SK-N-SH treated with all-trans-retinoic acid at 6 μM for 48 hours (cell line): ENCODE results near the gene RAP2A.

Experiments used
- ATAC-seq: fragments of 200-7000 bp; cut with Tn5 transposase; 3 replicates; pipeline ENCODE4 v1.9.1; 2020; ENCODE audit warnings: mild to moderate bottlenecking, moderate library complexity
- ARNTL ChIP-seq: fragments of 450-650 bp; formaldehyde crosslinking; IDR thresholded peaks from 2 replicates; pipeline ENCODE4 v1.5.0; 2020; ENCODE audit warnings: low read depth, mild to moderate bottlenecking, moderate library complexity, borderline replicate concordance
- BACH2 ChIP-seq: fragments of 250-450 bp; sonication (Bioruptor Pico); IDR thresholded peaks from 2 replicates; pipeline ENCODE4 v1.9.0; 2021; ENCODE audit warnings: mild to moderate bottlenecking, borderline replicate concordance
- CSDC2 ChIP-seq: fragments of 250-450 bp; sonication (Bioruptor Pico); IDR thresholded peaks from 2 replicates; pipeline ENCODE4 v1.5.0; 2020; ENCODE audit warnings: mild to moderate bottlenecking, moderate library complexity
- ESRRG ChIP-seq: fragments of 250-450 bp; sonication (Bioruptor Pico); IDR thresholded peaks from 2 replicates; pipeline ENCODE4 v1.6.1; 2021; ENCODE audit warnings: mild to moderate bottlenecking
- GLIS3 ChIP-seq: fragments of 250-450 bp; sonication (Bioruptor Pico); IDR thresholded peaks from 2 replicates; pipeline ENCODE4 v1.5.0; 2020; ENCODE audit warnings: mild to moderate bottlenecking, moderate library complexity
- ISL1 ChIP-seq: fragments of 250-450 bp; sonication (Bioruptor Pico); IDR thresholded peaks from 2 replicates; pipeline ENCODE4 v2.1.2; 2022; ENCODE audit warnings: mild to moderate bottlenecking, moderate library complexity
- OSR1 ChIP-seq: fragments of 250-450 bp; sonication (Bioruptor Pico); IDR thresholded peaks from 2 replicates; pipeline ENCODE4 v1.8.0; 2022; ENCODE audit warnings: moderate library complexity, mild to moderate bottlenecking, inconsistent platforms
- RARB ChIP-seq: fragments of 250-450 bp; sonication (Bioruptor Pico); IDR thresholded peaks from 2 replicates; pipeline ENCODE4 v1.8.0; 2021; ENCODE audit warnings: mild to moderate bottlenecking, moderate library complexity
- SNAI2 ChIP-seq: fragments of 250-450 bp; sonication (Bioruptor Pico); IDR thresholded peaks from 2 replicates; pipeline ENCODE4 v1.5.0; 2020; ENCODE audit warnings: mild to moderate bottlenecking, moderate library complexity
- TCF4 ChIP-seq: fragments of 250-450 bp; sonication (Bioruptor Pico); IDR thresholded peaks from 2 replicates; pipeline ENCODE4 v1.8.0; 2021; ENCODE audit warnings: mild to moderate bottlenecking, moderate library complexity, borderline replicate concordance
- TOX ChIP-seq: fragments of 250-450 bp; sonication (Bioruptor Pico); IDR thresholded peaks from 2 replicates; pipeline ENCODE4 v1.8.0; 2021; ENCODE audit warnings: mild to moderate bottlenecking, moderate library complexity, borderline replicate concordance
- ZC3H10 ChIP-seq: fragments of 250-450 bp; sonication (Bioruptor Pico); IDR thresholded peaks from 2 replicates; pipeline ENCODE4 v1.5.1; 2021; ENCODE audit warnings: mild to moderate bottlenecking, moderate library complexity
- ZFP3 ChIP-seq: fragments of 250-450 bp; sonication (Bioruptor Pico); IDR thresholded peaks from 2 replicates; pipeline ENCODE4 v1.5.0; 2020; ENCODE audit warnings: mild to moderate bottlenecking, moderate library complexity
- ZFP30 ChIP-seq: fragments of 450-650 bp; formaldehyde crosslinking; IDR thresholded peaks from 2 replicates; pipeline ENCODE4 v1.5.0; 2022; ENCODE audit warnings: mild to moderate bottlenecking, moderate library complexity
- ZNF565 ChIP-seq: fragments of 450-650 bp; formaldehyde crosslinking; conservative IDR thresholded peaks from 2 replicates; pipeline ENCODE4 v1.5.0; 2020; ENCODE audit warnings: low read depth, mild to moderate bottlenecking, moderate library complexity
- ZNF70 ChIP-seq: fragments of 450-650 bp; formaldehyde crosslinking; IDR thresholded peaks from 2 replicates; pipeline ENCODE4 v1.5.0; 2020; ENCODE audit warnings: mild to moderate bottlenecking, moderate library complexity
- ZNF8 ChIP-seq: fragments of 450-650 bp; formaldehyde crosslinking; IDR thresholded peaks from 2 replicates; pipeline ENCODE4 v1.5.0; 2020; ENCODE audit warnings: mild to moderate bottlenecking, moderate library complexity
- TF ChIP-seq, protein P1 (sequence below): fragments of 250-450 bp; sonication (Bioruptor Pico); IDR thresholded peaks from 2 replicates; pipeline ENCODE4 v1.8.0; 2020; ENCODE audit warnings: mild to moderate bottlenecking, moderate library complexity, borderline replicate concordance
- TF ChIP-seq, protein P2 (sequence below): fragments of 250-450 bp; sonication (Bioruptor Pico); IDR thresholded peaks from 2 replicates; pipeline ENCODE4 v1.8.0; 2021; ENCODE audit warnings: low read depth, mild to moderate bottlenecking, moderate library complexity, borderline replicate concordance
- TF ChIP-seq, protein P3 (sequence below): fragments of 250-450 bp; sonication (Bioruptor Pico); IDR thresholded peaks from 2 replicates; pipeline ENCODE4 v1.5.1; 2021; ENCODE audit warnings: mild to moderate bottlenecking, moderate library complexity
- TF ChIP-seq, protein P4 (sequence below): fragments of 250-450 bp; sonication (Bioruptor Pico); IDR thresholded peaks from 2 replicates; pipeline ENCODE4 v1.5.0; 2020; ENCODE audit warnings: mild to moderate bottlenecking, moderate library complexity

Gene RAP2A

DNA sequence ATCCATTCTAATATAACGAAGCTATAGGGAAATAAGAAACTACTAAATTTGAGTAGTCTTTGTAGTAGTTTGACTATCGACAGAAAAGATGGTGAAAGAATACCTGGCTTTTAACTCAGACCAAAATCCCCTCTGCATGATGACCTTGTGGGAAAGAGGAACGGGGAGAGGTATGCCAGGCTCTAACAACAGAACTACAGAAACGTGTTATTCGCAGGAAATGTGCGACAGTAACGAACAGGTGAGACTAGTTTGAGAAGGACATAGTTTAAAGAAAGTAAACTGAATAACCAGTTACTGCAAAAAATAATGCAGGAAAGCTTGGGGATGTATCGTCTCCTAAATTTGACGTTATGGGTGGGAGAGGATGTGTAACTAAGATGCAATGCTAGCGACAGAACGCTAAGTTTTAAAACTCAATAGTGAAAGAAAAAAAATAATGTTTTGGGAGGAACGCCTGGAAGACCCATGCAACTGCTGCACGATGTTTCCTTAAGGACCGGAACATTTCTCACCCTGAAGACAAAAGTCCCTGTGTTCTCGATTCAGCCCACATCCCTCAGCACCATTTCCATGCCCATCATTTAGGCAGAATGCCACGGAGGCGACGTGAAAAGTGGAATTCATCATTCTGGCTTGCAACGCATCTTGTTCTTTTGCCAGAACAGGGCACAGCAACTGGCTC lies 1.6 kb upstream of the RAP2A start:
- TF ChIP-seq, protein P1, sequence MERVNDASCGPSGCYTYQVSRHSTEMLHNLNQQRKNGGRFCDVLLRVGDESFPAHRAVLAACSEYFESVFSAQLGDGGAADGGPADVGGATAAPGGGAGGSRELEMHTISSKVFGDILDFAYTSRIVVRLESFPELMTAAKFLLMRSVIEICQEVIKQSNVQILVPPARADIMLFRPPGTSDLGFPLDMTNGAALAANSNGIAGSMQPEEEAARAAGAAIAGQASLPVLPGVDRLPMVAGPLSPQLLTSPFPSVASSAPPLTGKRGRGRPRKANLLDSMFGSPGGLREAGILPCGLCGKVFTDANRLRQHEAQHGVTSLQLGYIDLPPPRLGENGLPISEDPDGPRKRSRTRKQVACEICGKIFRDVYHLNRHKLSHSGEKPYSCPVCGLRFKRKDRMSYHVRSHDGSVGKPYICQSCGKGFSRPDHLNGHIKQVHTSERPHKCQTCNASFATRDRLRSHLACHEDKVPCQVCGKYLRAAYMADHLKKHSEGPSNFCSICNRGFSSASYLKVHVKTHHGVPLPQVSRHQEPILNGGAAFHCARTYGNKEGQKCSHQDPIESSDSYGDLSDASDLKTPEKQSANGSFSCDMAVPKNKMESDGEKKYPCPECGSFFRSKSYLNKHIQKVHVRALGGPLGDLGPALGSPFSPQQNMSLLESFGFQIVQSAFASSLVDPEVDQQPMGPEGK = no peak
- TF ChIP-seq ZNF70 (CRISPR knock-in tag) (no peak), TOX (no peak), CSDC2 (no peak), ZFP30 (CRISPR knock-in tag) (no peak), ZNF8 (no peak), BACH2 (CRISPR knock-in tag) (no peak), ZNF565 (CRISPR knock-in tag) (no peak), SNAI2 (CRISPR knock-in tag) (no peak), RARB (no peak), OSR1 (no peak), ZFP3 (CRISPR knock-in tag) (no peak), ZC3H10 (CRISPR knock-in tag) (no peak), TCF4 (CRISPR knock-in tag) (no peak), ISL1 (CRISPR knock-in tag) (no peak), ARNTL (CRISPR knock-in tag) (no peak), ESRRG (CRISPR knock-in tag) (no peak)
- TF ChIP-seq, protein P2, sequence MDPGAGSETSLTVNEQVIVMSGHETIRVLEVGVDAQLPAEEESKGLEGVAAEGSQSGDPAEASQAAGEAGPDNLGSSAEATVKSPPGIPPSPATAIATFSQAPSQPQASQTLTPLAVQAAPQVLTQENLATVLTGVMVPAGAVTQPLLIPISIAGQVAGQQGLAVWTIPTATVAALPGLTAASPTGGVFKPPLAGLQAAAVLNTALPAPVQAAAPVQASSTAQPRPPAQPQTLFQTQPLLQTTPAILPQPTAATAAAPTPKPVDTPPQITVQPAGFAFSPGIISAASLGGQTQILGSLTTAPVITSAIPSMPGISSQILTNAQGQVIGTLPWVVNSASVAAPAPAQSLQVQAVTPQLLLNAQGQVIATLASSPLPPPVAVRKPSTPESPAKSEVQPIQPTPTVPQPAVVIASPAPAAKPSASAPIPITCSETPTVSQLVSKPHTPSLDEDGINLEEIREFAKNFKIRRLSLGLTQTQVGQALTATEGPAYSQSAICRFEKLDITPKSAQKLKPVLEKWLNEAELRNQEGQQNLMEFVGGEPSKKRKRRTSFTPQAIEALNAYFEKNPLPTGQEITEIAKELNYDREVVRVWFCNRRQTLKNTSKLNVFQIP (CRISPR knock-in tag) = no peak
- TF ChIP-seq, protein P3, sequence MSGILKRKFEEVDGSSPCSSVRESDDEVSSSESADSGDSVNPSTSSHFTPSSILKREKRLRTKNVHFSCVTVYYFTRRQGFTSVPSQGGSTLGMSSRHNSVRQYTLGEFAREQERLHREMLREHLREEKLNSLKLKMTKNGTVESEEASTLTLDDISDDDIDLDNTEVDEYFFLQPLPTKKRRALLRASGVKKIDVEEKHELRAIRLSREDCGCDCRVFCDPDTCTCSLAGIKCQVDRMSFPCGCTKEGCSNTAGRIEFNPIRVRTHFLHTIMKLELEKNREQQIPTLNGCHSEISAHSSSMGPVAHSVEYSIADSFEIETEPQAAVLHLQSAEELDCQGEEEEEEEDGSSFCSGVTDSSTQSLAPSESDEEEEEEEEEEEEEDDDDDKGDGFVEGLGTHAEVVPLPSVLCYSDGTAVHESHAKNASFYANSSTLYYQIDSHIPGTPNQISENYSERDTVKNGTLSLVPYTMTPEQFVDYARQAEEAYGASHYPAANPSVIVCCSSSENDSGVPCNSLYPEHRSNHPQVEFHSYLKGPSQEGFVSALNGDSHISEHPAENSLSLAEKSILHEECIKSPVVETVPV = no peak
- ATAC-seq = no peak

DNA sequence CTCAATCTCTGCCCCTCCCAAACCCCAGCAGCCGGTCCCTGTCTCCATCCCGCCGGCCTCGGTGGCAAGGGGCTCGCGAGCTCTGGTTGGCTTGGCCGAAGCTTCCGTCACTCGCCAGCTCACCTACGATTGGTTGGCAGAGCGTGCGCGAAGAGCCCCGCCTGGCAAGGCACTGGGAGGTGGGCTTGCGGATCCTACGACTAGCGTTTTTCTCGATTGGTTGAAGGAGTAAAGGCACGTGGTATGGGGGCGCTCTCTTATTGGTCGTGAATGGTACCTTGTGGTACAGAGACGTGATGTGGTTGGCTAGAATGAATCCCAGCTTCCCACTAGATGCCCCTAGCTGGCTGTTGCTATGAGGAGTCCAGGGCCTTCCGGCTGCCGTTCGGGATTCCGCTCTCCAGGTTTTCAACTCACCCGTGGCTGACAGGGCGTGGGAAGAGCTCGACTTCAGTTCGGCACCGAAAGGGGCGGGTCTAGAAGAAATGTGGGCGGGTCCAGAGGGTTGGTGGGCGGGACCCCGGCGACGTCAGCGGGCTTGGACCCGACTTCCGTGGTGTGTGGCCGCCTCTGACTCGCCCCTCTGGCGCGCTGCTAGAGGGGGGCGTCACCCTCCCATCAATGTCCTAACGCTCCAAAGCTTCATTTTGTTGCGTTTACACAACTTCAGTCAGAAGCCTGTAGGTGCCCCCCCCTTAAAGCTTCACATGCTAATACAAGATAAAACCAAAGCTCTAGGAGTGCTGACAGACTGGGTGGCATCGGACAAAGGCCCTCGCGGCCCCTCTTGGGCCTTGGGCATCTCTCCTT lies 847 bp upstream of the RAP2A start:
- TF ChIP-seq GLIS3 (CRISPR knock-in tag) (no peak), OSR1 (no peak), ZC3H10 (CRISPR knock-in tag) (no peak), BACH2 (CRISPR knock-in tag) (no peak), CSDC2 (no peak), TCF4 (CRISPR knock-in tag) (no peak), SNAI2 (CRISPR knock-in tag) (no peak)
- TF ChIP-seq, protein P3 = no peak
- TF ChIP-seq, protein P4, sequence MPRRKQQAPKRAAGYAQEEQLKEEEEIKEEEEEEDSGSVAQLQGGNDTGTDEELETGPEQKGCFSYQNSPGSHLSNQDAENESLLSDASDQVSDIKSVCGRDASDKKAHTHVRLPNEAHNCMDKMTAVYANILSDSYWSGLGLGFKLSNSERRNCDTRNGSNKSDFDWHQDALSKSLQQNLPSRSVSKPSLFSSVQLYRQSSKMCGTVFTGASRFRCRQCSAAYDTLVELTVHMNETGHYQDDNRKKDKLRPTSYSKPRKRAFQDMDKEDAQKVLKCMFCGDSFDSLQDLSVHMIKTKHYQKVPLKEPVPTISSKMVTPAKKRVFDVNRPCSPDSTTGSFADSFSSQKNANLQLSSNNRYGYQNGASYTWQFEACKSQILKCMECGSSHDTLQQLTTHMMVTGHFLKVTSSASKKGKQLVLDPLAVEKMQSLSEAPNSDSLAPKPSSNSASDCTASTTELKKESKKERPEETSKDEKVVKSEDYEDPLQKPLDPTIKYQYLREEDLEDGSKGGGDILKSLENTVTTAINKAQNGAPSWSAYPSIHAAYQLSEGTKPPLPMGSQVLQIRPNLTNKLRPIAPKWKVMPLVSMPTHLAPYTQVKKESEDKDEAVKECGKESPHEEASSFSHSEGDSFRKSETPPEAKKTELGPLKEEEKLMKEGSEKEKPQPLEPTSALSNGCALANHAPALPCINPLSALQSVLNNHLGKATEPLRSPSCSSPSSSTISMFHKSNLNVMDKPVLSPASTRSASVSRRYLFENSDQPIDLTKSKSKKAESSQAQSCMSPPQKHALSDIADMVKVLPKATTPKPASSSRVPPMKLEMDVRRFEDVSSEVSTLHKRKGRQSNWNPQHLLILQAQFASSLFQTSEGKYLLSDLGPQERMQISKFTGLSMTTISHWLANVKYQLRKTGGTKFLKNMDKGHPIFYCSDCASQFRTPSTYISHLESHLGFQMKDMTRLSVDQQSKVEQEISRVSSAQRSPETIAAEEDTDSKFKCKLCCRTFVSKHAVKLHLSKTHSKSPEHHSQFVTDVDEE (CRISPR knock-in tag) = no peak
- TF ChIP-seq, all 23 proteins: peak for 0
- ATAC-seq = peak; percentile 93
